HG03442 (cell line): ENCODE data around the gene NPAS2.

Experiments
- ATAC-seq: cut with Tn5 transposase; IDR thresholded peaks from one replicate; pipeline ENCODE4 v1.9.1; 2021; ENCODE audit warnings: mild to moderate bottlenecking, moderate library complexity; ENCODE audit not compliant: unreplicated experiment

NPAS2 gene

DNA sequence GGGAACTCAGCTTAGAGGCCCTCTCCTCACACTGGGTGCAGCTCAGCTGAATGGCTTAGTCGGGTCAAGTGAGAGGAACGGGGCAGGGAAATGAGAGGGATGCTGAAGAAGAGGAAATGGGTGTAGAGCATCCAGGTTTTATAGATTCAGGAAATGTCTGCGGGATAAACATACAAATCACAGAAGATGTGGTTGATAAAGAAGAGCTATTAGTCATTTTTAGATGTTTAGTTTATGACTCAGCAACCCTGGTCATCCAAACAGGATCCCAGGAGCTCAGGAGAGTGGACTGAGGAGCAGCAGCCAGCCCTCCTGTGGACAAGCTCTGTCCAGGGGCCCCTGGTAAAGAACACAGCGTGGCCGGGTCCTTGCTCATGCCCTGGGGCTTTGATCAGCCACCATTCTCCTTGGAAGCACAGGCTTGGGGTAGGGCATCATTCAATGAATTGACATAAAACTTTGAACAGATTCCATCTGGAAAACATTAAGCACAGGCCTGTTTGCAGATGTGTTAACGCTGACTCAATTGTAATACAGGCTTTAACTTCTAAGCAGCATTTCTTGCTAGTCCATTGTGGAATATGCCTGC is 83.0 kb downstream of the NPAS2 start:
- no peak for ATAC-seq

DNA sequence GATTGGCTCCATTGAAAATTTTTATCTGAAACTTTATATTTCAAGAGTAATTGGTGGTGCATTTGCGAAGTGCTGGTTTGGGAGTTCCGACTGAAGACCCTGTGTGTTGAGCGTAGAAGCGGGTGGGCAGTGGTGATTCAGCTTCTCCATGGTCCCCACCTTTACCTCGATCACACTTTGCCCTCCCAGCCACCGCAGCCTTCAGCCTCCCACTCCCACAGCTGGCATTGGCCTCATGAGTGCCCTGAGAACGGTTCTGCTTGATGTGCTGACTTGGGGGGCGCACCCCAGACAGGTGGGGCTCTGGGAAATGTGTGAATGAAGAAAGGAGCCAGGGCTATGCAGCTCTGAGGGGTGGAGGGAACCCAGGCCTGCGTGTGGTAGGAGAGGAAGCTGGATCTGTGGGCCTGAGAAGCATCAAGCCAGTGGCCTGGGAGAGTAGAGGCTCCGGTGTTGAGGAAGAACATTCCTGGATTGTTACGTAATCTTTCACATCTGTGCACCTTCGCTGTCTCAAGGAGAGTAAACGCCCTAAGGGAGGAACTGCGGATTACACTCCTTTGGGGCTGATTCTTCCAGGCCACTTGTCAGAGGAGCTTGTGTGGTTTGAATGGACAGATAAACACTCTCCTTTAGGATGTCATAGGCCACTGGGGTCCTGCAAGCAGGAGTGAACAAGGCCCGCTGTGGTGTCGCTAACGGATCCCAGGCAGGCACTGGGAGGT is 83.8 kb downstream of the NPAS2 start:
- no peak for ATAC-seq

DNA sequence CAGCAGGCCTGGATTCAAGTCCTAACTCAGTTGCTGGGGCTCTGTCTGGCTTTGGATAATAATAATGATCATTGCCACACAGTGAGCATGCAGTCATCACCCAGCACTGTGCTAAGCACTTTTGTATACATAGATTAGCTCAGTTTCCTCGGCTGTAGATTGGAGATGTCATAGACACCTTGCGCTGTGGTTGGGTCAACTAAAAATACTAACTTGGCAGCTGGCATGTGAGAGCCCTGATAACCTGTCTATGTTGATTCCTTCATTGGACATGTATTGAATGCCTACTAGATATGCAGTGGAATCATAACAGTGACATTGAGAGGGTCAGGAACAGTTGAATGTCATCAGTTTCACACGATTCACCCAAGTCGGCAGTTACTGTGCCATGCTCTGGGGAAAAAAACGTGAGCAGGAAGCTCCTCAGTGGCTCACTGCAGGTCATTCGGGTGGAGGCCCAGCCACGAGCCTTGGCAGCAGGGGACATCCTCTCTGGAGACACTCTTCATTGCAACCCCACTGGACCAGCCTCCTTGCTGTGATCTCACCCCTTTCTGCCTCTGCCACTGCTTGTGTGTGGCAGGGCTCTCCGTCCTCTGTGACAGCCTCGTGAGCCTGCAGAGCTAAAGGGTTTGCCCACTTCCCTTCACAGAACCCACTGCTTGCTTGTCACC is 85.3 kb downstream of the NPAS2 start:
- no peak for ATAC-seq

DNA sequence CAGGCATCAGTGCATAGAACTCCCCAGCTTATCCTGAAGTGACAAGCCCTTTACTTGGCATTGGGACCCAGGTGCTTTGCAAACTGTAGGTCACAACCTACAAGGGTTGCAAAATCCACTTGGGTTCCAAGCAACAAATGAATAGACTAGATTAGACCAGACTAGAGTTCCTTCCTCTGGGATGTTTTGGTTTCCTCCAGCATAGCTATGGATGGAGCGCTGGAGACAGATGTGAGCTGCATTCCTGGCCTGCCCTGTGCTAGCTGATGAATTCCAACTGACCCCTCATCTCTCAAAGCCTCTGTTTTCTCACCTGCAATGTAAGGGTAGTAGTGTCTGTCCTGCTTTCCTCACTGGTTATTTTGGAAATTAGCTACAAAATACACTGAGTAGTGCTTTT is 86.2 kb downstream of the NPAS2 start:
- ATAC-seq, result no peak

DNA sequence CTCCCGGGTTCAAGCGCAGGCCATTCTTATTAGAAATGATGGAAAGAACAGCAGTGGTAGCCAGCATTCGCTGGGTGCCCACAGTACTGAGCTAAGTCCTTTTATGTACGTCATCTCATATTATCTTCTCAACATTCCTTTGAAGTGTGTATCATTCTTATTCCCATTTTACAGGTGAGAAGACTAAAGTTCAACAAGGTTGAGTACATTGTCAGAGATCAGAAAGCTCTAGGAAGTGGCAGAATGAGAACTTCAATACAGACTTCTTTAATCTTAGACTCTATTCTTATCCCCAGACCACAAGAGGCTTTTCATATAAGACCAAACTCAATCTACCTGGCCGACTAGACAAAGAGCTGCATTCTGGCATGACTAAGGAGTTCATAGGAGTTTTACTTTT is 86.7 kb downstream of the NPAS2 start:
- no peak for ATAC-seq

DNA sequence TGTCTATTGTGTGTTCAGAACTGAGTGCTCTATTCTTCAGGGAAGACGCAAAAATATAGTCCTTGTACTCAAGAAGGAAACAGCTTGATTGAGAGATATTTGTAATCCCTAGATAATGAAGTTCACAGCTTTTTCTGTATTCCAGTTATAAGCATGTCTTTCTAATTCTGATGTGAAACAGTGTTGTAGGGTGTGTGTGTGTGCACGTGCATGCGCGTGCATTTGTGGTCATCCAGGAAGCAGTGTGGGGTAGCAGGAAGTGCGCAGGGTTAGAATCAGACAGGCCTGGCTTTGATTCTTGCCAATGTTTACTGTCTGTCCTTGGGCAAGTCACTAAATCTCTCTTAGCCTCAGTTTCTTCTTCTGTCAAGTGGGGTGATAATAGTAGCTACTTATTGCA is 87.9 kb downstream of the NPAS2 start:
- ATAC-seq, result no peak

DNA sequence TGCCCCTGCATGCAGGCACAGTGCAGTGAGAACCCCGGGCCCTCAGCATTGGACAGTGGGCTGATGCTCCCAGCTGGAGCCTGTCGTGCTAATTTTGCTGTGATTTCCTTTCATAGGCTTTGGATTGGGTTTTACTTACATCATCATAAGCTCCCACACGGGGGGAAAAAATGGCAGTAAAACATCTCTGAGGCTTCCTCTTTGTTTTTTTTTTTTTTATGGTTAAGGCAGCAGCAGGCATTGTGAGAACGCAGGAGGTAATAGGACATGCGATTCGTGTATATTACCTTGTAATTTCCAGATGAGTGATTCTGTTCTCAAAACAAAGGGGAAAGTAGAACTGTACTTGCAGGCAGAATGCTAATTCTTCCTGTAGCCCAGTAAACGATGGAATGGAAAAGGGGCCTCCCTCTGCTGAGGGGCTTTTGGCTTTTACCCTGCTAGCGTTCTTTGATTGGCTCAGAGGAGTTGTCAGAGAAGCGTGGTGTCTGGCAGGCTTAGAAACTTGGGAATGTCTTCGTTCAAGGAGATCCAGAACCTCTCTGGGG is 89.7 kb downstream of the NPAS2 start:
- no peak for ATAC-seq

DNA sequence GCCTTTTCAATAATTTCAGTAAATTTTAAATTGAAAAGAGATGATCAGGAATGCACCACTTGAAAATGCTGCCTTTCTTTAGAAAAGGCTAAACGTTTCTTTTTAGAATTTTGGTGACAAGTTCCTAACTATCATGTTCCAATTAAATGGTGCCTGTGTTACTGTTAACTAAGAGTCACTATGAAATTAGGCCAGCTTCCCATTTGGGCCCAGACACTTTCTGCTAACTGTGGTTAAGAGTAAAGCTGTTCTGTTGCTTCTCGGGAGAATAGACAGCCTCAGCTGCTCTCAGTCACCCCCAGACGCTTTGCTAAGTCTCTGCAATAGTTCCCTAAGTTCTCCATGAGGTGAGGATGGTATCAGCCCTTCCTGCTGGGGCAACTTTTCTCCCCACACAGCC is 90.2 kb downstream of the NPAS2 start:
- ATAC-seq, result no peak

DNA sequence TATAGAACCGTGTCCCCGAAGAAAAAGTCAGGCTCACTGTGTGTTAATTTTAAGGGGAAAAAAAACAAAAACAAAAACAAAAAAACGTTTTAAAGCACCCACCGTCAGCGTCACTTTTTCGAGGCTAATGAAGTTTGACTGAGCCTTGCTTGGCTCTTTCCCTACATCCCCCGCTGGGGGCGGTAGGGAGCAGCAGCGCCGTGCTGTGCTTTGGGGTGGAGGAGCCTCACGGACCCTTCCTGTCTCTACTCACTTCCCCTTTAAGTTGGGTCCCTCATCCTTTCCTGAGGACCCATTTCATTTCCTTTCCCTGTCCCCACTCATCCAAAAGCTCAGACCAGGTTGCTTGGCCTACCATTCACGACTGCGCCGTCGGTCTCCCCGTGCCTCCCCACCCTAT is 99.4 kb downstream of the NPAS2 start:
- no peak for ATAC-seq

DNA sequence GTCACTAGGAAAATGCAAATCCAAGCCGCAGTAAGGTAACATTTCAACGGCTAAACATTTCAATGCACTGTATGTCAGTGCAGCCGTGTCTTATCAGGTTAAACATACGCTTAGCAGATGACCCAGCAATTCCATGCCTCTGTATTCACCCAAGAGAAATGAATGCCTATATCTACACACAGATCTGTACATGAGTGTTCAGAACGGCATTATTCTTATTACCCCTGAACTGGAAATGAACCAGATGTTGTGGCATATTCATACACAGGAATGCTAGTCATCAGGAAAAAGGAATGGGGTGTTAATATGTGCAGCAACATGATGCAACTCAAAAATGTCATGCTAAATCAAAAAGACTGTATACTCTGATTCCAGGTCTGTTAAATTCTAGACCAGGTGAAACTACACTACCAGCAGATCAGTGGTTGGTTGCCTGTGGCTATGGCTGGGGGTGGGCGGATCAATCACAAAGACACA is 101.8 kb downstream of the NPAS2 start:
- ATAC-seq, result no peak

DNA sequence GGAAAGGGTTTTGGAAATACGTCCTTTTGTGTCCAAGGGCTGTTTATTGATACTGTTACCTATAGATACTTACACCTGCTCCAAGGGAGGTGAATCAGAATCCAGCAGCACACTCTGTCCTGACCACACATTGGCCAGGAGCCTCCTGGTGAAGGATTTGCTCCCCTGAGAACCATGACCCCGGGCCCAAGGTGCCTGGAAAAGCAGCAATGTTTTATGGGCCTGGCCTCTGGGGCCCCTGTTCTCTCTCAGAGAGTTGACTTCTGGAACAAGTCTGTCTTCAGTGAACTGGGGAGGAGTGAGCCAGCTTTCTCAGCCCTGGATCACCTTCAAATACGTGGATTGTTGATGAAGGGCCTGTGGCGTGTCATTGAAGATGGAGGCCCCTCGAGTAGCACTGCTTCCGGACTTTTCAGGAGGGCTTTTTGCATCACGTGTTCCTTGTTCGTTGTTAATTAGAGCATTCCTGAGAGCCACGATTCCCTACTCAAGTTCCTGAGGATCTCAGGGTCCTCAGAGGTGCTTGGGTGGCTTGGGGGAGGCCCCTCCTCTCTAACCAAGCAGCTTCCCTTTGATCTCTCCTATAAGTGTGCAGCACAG is 103.6 kb downstream of the NPAS2 start:
- ATAC-seq, result no peak

DNA sequence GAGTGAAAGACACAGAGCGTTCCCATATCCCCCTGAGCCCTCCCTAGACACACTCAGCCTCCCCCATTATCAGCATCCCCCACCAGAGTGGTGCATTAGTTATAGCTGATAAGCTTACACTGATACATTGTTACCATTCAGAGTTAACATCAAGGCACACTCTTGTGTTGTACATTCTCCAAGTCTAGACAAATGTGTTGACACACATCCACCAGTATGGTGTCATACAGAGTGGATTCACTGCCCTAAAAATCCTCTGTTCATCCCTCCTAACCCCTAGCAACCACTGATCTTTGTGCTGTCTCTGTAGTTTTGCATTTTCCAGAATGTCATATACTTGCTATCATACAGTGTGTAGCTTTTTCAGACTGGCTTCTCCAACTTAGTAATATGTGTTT is 104.2 kb downstream of the NPAS2 start:
- no peak for ATAC-seq

DNA sequence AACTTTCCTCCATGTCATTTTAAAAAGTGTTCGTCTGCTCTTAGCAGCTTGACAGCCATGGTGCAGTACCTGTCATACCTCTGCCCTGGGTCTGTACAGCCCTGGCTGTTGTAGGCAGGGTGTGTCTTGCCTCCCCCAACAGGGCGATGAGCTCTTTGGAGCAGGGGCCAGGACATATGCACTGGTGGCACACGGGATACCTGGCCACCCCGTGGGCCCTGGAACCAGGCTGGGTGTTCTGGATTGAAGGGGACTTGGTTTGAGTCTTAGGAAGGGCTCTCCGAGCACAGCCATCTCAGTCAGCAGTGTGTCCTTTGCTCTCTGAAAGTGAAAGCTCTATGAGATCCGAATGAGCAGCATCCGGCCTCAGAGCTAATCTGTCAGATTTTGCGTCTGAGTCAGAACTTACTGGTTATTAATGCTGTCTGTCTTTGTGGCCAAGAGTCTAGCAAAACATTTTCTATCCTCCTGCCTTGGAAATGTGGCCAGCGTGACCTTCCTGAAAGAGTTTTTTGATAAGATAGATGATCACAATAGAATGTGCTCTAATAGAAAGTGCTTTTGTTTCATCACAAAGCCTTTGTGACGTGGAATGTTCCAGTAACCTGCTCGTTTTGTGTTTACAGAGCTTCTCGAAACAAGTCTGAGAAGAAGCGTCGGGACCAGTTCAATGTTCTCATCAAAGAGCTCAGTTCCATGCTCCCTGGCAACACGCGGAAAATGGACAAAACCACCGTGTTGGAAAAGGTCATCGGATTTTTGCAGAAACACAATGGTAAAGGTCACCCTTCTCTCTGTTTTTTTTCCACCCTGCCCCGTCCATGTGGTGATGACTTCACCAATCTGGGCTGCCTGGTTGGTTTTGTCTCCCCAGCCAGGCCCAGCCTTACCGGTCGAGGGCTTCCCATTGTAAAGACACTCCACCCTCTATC is 104.8 kb downstream of the NPAS2 start:
- ATAC-seq, result peak; percentile 80

DNA sequence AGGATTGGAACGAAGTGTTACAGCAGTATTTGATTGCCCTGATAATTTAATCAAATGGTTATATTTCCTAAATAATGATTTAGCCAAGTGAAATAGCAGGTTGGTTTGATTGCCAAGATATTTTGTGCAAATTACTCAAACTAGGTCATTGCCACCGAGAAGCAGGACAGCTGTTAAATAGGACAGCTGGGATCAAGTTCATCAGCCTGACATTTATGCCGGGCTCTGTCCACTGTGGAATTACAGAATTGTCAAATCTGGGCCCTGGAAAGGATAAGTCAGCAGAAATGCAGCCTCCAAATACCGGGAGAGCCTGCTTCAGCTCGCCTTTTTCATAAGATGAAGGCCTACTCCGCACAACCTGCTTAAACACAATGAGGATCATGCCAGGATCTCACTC is 108.3 kb downstream of the NPAS2 start:
- no peak for ATAC-seq

DNA sequence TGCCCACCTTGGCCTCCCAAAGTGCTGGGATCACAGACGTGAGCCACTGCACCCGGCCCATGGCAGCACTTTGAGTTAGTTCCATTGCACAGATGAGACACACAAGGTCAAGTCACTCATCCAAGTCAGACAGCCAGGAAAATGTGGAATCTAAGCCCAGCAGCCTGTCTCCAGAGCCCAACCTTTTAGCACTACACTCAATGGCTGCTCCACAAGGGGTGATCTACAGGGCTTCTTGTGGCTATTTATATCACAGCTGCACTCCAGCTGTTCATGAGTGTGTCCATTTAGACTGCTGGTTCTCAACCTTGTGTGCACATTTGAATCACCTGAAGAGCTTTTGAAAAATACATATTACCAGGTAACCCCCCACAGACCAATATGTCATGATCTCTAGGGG is 109.2 kb downstream of the NPAS2 start:
- ATAC-seq, result no peak

DNA sequence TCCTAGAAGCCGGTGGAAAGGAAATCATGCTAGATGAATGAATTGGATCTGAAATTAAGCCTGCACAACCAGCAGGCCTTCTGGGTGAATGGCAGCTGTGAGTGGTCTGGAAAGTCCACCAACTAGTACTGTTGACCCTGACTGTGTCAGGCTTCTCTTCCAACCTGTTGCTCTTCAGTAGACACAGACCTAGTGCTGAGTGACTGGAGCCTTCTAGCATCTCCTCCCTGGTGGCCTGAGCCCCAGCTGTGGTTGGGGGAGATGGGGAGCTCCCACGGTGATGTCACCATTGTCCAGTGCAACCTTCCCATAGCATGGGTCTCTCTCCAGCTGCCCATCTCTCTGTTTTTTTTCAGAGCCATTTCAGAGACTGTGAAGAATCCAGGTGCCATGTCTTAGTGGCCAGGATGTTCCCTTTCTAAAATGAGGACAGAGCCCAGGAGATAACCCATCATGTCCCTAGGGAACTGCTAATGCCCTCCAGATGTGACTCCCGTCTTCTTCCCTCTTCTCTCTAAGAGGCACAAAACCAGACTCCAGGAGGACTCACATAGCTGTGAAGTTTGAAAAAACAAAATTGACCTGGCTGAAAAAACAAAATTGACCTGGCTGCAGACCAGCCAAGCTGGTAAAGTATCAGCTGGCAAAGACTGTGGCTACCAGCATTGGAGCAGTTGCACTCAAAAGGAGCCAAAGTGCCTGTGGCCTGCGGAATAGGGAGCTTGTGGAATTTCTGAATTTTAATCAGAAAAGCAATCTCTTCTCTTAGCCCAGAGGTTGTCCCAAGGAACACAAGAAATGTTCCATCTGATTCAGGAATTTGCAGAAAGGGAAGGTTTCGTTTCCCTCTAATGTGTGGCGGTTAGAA is 114.8 kb downstream of the NPAS2 start:
- ATAC-seq, result no peak

DNA sequence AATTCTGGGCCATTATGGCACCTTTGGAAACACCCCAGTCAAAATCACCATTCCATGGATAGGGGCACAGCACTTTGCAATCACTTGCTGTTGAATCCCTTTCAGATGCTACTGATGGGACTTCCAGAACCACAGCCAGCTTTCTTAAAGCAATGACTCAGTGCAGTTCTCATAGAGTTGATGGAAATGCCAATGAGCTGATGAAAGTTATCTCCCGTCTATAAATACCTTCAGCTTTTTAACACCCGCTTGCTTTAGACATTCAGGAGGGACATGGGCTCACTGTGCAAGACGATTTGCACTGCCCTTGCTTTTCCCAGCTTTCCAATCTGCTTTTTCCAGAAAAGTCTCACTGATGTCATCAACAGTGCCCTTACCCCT is 115.4 kb downstream of the NPAS2 start:
- ATAC-seq, result no peak

DNA sequence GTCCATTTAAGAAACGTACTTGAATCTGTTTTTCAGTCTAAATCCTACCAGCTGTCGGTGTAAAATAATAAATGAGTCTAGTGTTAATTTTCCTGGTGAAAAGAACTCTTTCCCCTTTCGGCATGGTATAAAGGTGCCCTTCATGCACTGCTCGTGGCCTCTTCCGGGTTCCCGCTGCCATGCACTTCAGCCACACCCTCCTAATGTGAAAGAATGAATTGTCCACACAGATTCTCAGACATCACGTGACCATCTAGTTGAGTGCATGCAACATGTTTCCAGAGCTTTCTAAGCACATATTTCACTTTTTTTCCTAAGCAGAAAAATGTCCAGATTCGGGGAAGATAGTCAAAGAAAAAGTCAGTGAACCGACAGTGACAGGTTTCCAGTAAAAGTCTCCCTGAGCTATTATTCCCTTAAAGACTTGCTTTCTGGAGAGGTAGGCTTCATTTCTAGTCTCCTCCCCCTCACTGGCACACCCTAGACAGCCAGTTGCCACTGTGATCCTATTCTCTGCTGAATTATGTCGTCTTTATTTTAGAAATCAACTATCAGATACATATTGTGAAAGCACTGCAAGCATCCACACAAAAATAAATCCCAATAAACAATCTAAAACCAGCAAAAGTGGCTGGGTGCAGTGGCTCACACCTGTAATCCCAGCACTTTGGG is 116.3 kb downstream of the NPAS2 start:
- no peak for ATAC-seq

DNA sequence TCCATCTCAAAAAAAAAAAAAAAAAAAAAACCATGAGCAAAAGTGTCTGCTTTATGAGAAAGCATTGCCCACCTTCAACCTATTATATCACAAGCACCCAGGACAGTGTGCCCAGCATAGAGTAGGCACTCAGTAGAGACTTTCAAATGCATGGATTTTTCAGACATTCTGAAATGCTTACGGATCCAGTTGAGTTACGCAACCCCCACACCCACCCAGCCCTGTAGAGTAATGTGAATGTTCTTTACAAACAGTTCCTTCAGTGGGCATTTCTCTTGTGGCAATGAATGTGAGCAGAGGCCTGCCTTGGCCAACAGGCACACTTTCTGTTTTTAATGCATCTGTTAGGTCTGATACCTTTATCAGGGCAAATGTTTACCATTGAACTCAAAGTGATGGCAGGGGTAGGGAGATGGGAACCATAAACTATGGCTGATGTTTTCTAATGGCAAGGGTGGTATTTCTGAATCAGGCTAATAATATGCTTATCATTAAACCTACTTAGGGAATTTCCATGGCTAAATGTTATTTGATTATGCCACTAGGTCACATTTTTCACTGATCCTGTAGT is 117.1 kb downstream of the NPAS2 start:
- ATAC-seq, result no peak
